ENCODE data around the gene NRCAM. TPM values are rescaled to one million over a fixed set of nuclear protein-coding genes. Genes with fewer than 3 reads are reported as not detected.
"Not testable (repeated sequence)": the region's sequence is repeated elsewhere in the genome, so short reads cannot be mapped to it uniquely, and the experiment has no call there.

Gene NRCAM
- total and polyA plus RNA-seq, 2 donors: 4.7 to 13.9 TPM

DNA sequence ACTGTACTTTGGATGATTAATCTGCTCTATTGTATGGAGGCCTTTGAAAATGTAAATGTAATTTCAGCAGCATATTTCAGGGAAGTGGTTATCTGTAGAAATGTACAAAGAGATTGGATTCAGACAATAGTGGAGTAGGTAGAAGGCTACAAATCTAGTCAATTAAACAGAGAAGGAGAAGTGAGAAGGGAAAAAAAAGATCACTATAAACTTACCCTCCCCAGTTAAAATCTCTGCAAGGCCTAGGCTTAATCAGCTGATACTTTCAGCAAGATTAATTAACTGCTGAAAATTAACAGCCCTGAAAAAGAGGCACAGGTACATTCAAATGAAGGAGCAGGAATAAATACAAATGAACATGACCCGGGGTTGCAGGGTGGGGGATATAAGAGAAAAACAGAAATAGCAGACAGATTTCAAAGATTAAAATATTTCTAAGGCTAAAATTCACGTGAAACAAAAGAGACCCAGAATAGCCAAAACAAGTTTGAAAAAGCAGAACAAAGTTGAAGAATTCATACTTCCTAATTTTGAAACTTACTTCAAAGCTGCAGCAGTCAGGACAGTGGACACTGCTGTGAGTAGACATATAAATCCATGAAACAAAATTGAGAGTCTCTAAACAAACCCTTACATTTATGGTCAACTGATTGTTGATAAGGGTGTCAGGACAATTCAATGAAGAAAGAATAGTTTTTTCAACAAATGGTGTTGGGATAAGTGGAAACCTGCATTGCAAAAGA is 96.0 kb downstream of the NRCAM start:
- H3K36me3 ChIP-seq (ENCODE audit: control insufficient read depth in 2 of 2, insufficient read depth in 2 of 2, low read length in 1 of 2): no peaks in the 10 kb centered on the region
- no peak for DNase-seq (ENCODE audit: low read depth in 6 of 9, low spot score in 9 of 9)

DNA sequence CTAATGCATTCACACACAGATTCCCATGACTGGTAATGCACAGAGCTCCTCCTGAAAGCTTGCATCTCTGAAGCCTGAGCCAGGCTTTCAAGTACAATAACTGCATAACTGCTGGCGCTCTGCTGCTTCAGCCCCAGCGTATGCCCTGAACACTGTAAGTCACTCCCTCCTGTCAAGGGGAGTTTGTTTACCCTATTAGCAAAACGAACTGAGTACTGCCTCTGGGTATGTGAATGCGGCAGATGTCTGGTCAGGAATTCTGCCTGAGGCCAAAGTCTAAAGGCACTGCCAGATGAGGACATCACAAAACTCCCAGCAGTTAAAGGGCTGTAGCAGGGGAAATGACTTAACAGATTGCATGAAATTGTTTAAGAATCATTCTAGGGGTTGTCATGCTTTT is 97.7 kb downstream of the NRCAM start:
- Histone ChIP-seq H3K9me3 (ENCODE audit: control insufficient read depth in 2 of 2, insufficient read depth in 1 of 2, low read length in 1 of 2) (no peaks in the 10 kb centered on the region), H3K36me3 (ENCODE audit: control insufficient read depth in 2 of 2, insufficient read depth in 2 of 2, low read length in 1 of 2) (no peaks in the 10 kb centered on the region), H3K4me1 (ENCODE audit: control insufficient read depth in 2 of 2, insufficient read depth in 2 of 2, low read length in 2 of 2) (no peaks in the 10 kb centered on the region), H3K27ac (ENCODE audit: low read depth in 1 of 2, low read length in 1 of 2) (no peak overlapping the region), H3K27me3 (ENCODE audit: control insufficient read depth in 2 of 2, insufficient read depth in 1 of 2, low read length in 1 of 2) (no peaks in the 10 kb centered on the region), H3K4me3 (ENCODE audit: low read length in 2 of 2) (no peak overlapping the region)
- WGBS: 81% methylated on average over 4 of the region's 4 CpGs
- DNase-seq (ENCODE audit: low read depth in 6 of 9, low spot score in 9 of 9): peak in 1 of 9 donors; percentile 1

More for the DNA sequence above, 96.0 kb downstream of the NRCAM start:
- Histone ChIP-seq H3K27me3 (ENCODE audit: control insufficient read depth in 2 of 2, insufficient read depth in 1 of 2, low read length in 1 of 2) (no peaks in the 10 kb centered on the region), H3K4me3 (ENCODE audit: low read length in 2 of 2) (no peak overlapping the region), H3K27ac (ENCODE audit: low read depth in 1 of 2, low read length in 1 of 2) (no peak overlapping the region), H3K4me1 (ENCODE audit: control insufficient read depth in 2 of 2, insufficient read depth in 2 of 2, low read length in 2 of 2) (no peaks in the 10 kb centered on the region), H3K9me3 (ENCODE audit: control insufficient read depth in 2 of 2, insufficient read depth in 1 of 2, low read length in 1 of 2) (no peaks in the 10 kb centered on the region)
- WGBS: 29% methylated on average over 2 of the region's 2 CpGs

DNA sequence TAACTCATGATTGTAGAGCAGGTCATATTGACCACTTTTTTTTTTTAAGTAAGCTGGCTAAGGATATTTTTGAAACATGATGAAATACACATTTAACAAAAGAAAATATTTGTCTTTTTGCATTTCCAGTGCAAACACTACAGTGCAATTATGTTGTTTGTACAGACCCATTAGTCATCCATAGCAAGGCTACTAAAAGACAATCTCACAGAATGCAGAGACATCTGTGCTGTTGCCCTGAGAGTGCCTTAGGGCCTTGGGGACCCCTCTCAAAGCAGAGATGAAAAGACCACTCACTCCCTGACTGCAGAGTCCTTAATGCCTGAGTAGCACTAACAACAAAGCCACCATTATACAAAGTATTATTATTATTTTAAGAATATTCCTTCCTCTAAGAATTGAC is 104.5 kb downstream of the NRCAM start:
- Histone ChIP-seq H3K4me3 (ENCODE audit: low read length in 2 of 2) (no peak overlapping the region), H3K27ac (ENCODE audit: low read depth in 1 of 2, low read length in 1 of 2) (no peak overlapping the region), H3K9me3 (ENCODE audit: control insufficient read depth in 2 of 2, insufficient read depth in 1 of 2, low read length in 1 of 2) (no peaks in the 10 kb centered on the region), H3K4me1 (ENCODE audit: control insufficient read depth in 2 of 2, insufficient read depth in 2 of 2, low read length in 2 of 2) (no peaks in the 10 kb centered on the region), H3K27me3 (ENCODE audit: control insufficient read depth in 2 of 2, insufficient read depth in 1 of 2, low read length in 1 of 2) (no peaks in the 10 kb centered on the region), H3K36me3 (ENCODE audit: control insufficient read depth in 2 of 2, insufficient read depth in 2 of 2, low read length in 1 of 2) (no peaks in the 10 kb centered on the region)
- DNase-seq (ENCODE audit: low read depth in 6 of 9, low spot score in 9 of 9): no peak

DNA sequence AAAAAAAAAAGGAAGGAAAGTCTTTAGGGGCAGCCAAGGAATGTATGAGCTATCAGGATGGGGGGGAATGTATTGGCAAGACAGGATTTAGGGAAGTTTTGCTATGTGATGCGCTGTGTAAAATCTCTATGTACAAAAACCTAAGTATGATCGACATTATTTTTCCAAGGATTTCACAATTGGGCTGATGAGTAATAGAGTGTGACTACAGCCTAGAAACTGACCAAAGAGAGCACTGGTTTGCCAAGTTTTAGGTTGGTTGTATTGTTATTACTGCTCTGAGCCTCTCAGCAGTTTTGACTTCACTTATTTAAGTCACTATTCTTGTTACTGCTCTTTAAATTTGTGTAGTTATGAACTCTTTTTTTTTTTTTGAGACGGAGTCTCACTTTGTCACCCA is 107.3 kb downstream of the NRCAM start:
- Histone ChIP-seq H3K4me3 (ENCODE audit: low read length in 2 of 2) (no peak overlapping the region), H3K27ac (ENCODE audit: low read depth in 1 of 2, low read length in 1 of 2) (no peak overlapping the region), H3K36me3 (ENCODE audit: control insufficient read depth in 2 of 2, insufficient read depth in 2 of 2, low read length in 1 of 2) (no peaks in the 10 kb centered on the region), H3K27me3 (ENCODE audit: control insufficient read depth in 2 of 2, insufficient read depth in 1 of 2, low read length in 1 of 2) (no peaks in the 10 kb centered on the region), H3K4me1 (ENCODE audit: control insufficient read depth in 2 of 2, insufficient read depth in 2 of 2, low read length in 2 of 2) (no peaks in the 10 kb centered on the region), H3K9me3 (ENCODE audit: control insufficient read depth in 2 of 2, insufficient read depth in 1 of 2, low read length in 1 of 2) (no peaks in the 10 kb centered on the region)
- 97% methylated on average over 3 of the region's 3 CpGs for WGBS
- no peak for DNase-seq (ENCODE audit: low read depth in 6 of 9, low spot score in 9 of 9)

DNA sequence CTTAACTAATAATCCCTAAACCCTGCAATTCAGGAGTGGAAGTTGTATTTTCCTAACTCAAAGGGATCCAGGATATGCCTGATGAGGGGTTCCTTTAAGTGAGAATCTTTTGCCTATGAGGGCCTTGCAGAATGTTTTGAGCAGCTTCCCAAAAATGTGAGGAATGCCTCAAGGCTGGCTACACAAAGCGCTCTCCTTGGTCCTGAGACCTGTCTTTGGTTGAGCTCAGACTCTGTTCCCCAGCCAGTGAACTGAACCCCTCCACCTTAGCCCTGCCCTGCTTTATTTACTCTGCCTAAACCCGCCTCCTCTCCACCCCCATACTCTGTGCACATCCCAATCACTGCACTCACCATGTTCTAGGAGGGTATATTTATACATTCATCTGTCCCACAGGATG is 108.6 kb downstream of the NRCAM start:
- Histone ChIP-seq H3K27me3 (ENCODE audit: control insufficient read depth in 2 of 2, insufficient read depth in 1 of 2, low read length in 1 of 2) (no peaks in the 10 kb centered on the region), H3K4me3 (ENCODE audit: low read length in 2 of 2) (no peak overlapping the region), H3K36me3 (ENCODE audit: control insufficient read depth in 2 of 2, insufficient read depth in 2 of 2, low read length in 1 of 2) (no peaks in the 10 kb centered on the region), H3K27ac (ENCODE audit: low read depth in 1 of 2, low read length in 1 of 2) (no peak overlapping the region), H3K9me3 (ENCODE audit: control insufficient read depth in 2 of 2, insufficient read depth in 1 of 2, low read length in 1 of 2) (no peaks in the 10 kb centered on the region), H3K4me1 (ENCODE audit: control insufficient read depth in 2 of 2, insufficient read depth in 2 of 2, low read length in 2 of 2) (no peaks in the 10 kb centered on the region)
- peak in 1 of 9 donors; percentile 6 for DNase-seq (ENCODE audit: low read depth in 6 of 9, low spot score in 9 of 9)
- 22% methylated on average over 2 of the region's 2 CpGs for WGBS

DNA sequence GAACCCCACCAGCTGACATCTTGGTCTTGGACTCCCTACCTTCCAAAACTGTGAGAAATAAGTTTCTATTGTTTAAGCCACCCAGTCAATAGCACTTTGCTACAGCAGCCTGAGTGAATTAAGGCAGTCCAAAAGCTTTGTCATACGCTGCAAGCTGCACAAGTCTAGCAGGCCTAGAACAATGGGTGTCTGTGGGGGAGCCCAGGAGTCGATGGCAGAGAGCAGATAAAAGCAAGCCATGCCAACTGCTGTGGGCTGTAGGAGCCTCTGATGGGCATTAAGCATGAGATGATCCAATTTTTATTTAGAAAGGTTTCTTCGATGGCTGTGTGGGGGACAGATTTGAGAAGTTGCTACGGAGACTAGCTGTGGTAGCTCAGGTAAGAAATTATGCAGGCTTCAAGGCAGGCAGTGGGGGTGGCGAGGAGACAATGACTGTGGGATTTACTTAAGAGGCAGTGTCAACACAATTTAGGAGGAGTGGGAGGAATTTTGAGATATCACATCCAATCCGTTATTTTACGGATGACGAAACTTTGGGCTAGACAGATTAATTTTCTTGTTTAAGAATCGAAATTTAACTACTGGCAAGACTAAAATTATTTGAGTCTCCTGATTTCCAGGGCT is 110.4 kb downstream of the NRCAM start:
- no peak overlapping the region for H3K4me3 ChIP-seq (ENCODE audit: low read length in 2 of 2)
- H3K27me3 ChIP-seq (ENCODE audit: control insufficient read depth in 2 of 2, insufficient read depth in 1 of 2, low read length in 1 of 2): no peaks in the 10 kb centered on the region
- no peaks in the 10 kb centered on the region for H3K9me3 ChIP-seq (ENCODE audit: control insufficient read depth in 2 of 2, insufficient read depth in 1 of 2, low read length in 1 of 2)
- H3K36me3 ChIP-seq (ENCODE audit: control insufficient read depth in 2 of 2, insufficient read depth in 2 of 2, low read length in 1 of 2): no peaks in the 10 kb centered on the region
- 91% methylated on average over 9 of the region's 9 CpGs for WGBS
- H3K4me1 ChIP-seq (ENCODE audit: control insufficient read depth in 2 of 2, insufficient read depth in 2 of 2, low read length in 2 of 2): no peaks in the 10 kb centered on the region
- H3K27ac ChIP-seq (ENCODE audit: low read depth in 1 of 2, low read length in 1 of 2): no peak overlapping the region
- no peak for DNase-seq (ENCODE audit: low read depth in 6 of 9, low spot score in 9 of 9)

DNA sequence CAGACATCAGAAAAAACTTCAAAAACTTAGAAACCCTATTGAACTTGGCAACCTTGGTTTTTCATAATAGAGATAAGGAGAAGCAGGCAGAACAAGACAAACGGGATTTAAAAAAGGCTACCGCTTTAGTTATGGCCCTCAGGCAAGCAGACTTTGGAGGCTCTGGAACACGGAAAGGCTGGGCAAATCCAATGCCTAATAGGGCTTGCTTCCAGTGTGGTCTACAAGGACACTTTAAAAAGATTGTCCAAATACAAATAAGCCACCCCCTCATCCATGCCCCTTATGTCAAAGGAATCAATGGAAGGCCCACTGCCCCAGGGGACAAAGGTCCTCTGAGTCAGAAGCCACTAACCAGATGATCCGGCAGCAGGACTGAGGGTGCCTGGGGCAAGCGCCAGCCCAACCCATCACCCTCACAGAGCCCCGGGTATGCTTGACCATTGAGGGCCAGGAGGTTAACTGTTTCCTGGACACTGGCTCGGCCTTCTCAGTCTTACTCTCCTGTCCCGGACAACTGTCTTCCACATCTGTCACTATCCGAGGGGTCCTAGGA is 115.3 kb downstream of the NRCAM start:
- no peak for DNase-seq (ENCODE audit: low read depth in 6 of 9, low spot score in 9 of 9)
- Histone ChIP-seq H3K27me3 (ENCODE audit: control insufficient read depth in 2 of 2, insufficient read depth in 1 of 2, low read length in 1 of 2) (no peaks in the 10 kb centered on the region), H3K4me3 (ENCODE audit: low read length in 2 of 2) (no peak overlapping the region), H3K27ac (ENCODE audit: low read depth in 1 of 2, low read length in 1 of 2) (no peak overlapping the region), H3K4me1 (ENCODE audit: control insufficient read depth in 2 of 2, insufficient read depth in 2 of 2, low read length in 2 of 2) (no peaks in the 10 kb centered on the region), H3K9me3 (ENCODE audit: control insufficient read depth in 2 of 2, insufficient read depth in 1 of 2, low read length in 1 of 2) (no peaks in the 10 kb centered on the region), H3K36me3 (ENCODE audit: control insufficient read depth in 2 of 2, insufficient read depth in 2 of 2, low read length in 1 of 2) (no peaks in the 10 kb centered on the region)
- WGBS: 94% methylated on average over 9 of the region's 9 CpGs

DNA sequence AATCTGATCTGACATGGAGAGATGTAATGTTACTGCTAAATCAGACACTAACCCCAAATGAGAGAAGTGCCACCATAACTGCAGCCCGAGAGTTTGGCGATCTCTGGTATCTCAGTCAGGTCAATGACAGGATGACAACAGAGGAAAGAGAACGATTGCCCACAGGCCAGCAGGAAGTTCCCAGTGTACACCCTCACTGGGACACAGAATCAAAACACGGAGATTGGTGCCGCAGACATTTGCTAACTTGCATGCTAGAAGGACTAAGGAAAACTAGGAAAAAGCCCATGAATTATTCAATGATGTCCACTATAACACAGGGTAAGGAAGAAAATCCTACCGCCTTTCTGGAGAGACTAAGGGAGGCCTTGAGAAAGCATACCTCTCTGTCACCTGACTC is 115.8 kb downstream of the NRCAM start:
- not testable (repeated sequence) for DNase-seq (ENCODE audit: low read depth in 6 of 9, low spot score in 9 of 9); H3K27me3 ChIP-seq (ENCODE audit: control insufficient read depth in 2 of 2, insufficient read depth in 1 of 2, low read length in 1 of 2); H3K4me3 ChIP-seq (ENCODE audit: low read length in 2 of 2); H3K36me3 ChIP-seq (ENCODE audit: control insufficient read depth in 2 of 2, insufficient read depth in 2 of 2, low read length in 1 of 2); H3K4me1 ChIP-seq (ENCODE audit: control insufficient read depth in 2 of 2, insufficient read depth in 2 of 2, low read length in 2 of 2); H3K27ac ChIP-seq (ENCODE audit: low read depth in 1 of 2, low read length in 1 of 2); H3K9me3 ChIP-seq (ENCODE audit: control insufficient read depth in 2 of 2, insufficient read depth in 1 of 2, low read length in 1 of 2)
- WGBS: 90% methylated on average over 6 of the region's 6 CpGs

DNA sequence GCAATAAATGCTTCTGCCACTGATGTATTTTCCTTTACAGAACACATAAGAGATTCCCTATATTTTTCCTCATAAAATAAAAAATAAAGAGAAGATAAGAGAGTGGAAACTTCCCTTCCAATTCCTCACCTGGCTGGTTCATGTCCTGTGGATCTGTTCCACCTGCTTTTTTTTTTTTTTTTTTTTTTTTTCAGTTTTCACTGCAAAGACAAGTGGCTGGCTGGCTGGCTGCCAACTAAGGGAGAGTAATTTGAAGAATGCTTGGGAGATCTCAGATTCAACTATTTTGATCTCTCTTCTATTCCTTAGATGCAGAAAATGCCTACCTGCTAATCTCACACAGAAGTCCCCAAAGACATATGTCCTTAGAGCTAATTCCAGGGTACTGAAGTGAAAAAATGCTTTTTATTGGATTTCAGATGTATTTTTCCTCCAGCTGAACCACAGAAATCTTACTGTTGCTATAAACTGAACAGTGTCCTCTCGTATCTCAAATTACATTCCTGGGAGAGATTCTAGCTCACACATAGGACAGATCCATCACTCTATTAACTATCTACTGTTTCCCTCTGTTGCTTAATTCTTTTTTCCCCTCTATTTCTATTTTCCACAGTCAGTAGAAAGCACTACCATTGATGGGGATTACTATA is 120.8 kb downstream of the NRCAM start:
- Histone ChIP-seq H3K36me3 (ENCODE audit: control insufficient read depth in 2 of 2, insufficient read depth in 2 of 2, low read length in 1 of 2) (no peaks in the 10 kb centered on the region), H3K9me3 (ENCODE audit: control insufficient read depth in 2 of 2, insufficient read depth in 1 of 2, low read length in 1 of 2) (no peaks in the 10 kb centered on the region), H3K4me3 (ENCODE audit: low read length in 2 of 2) (no peak overlapping the region), H3K4me1 (ENCODE audit: control insufficient read depth in 2 of 2, insufficient read depth in 2 of 2, low read length in 2 of 2) (no peaks in the 10 kb centered on the region), H3K27me3 (ENCODE audit: control insufficient read depth in 2 of 2, insufficient read depth in 1 of 2, low read length in 1 of 2) (no peaks in the 10 kb centered on the region), H3K27ac (ENCODE audit: low read depth in 1 of 2, low read length in 1 of 2) (no peak overlapping the region)
- WGBS: 82% methylated on average over 1 of the region's 1 CpG
- DNase-seq (ENCODE audit: low read depth in 6 of 9, low spot score in 9 of 9): peak in 1 of 9 donors; percentile 11
